Spleen (tissue), 7 donors: Measurements from ENCODE around the gene SPECC1.

Experiments used
- POLR2A ChIP-seq, 3 donors: fragments of 450-650 bp; IDR thresholded peaks; one replicate each; pipeline ENCODE4 v1.5.1; 2017; ENCODE audit warnings: antibody characterized with exemption in 3 of 3, mild to moderate bottlenecking in 1 of 3
- POLR2AphosphoS5 ChIP-seq, 3 donors: sonication (generic); formaldehyde crosslinking; IDR thresholded peaks; one replicate each; pipeline ENCODE4 v1.5.1; 2017; ENCODE audit warnings: antibody characterized with exemption in 3 of 3
- TF ChIP-seq, protein P1 (sequence below), 11 experiments: fragments of 200-600 bp in 7 of 11; fragments of 450-650 bp in 4 of 11; sonication (generic) in 4 of 11; IDR thresholded peaks in 8 of 11; conservative IDR thresholded peaks in 3 of 11; 1 replicate in 7 of 11; 2 replicates in 4 of 11; pipeline versions ENCODE4 v1.4.0 to v1.8.0; 2016 to 2021; ENCODE audit warnings: antibody characterized with exemption in 11 of 11, inconsistent platforms in 4 of 11, mild to moderate bottlenecking in 1 of 11
- donor health status: DM: no; HTN: no; CAD: no; lungs with moderate emphysema.
- donor health status: DM: no; HTN: no; CAD: no.
- donor health status: DM: no; HTN: no; CAD: no.

DNA sequence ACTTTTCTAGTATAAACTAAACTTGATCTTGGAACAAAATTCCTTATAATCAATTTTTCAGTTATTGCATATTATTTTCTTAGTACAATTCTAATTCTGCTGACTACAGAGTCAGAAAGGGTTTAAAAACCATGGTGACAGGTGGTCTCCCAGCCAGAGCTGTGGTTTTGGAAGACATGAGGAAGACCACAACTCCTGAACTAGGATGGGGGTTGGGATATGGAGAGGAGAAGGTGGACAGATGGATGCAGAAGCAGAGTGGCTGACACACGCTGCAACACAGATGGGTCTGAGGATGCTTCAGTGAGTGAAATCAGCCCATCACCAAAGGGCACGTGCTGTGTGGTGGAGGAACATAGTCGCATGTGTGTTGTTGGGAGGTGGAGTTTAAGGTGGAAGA, 270.5 kb downstream of the SPECC1 start:
- TF ChIP-seq POLR2AphosphoS5 (IDR thresholded peaks at IDR 0.05) (no peak), POLR2A (IDR thresholded peaks at IDR 0.05) (no peak)
- TF ChIP-seq, protein P1, sequence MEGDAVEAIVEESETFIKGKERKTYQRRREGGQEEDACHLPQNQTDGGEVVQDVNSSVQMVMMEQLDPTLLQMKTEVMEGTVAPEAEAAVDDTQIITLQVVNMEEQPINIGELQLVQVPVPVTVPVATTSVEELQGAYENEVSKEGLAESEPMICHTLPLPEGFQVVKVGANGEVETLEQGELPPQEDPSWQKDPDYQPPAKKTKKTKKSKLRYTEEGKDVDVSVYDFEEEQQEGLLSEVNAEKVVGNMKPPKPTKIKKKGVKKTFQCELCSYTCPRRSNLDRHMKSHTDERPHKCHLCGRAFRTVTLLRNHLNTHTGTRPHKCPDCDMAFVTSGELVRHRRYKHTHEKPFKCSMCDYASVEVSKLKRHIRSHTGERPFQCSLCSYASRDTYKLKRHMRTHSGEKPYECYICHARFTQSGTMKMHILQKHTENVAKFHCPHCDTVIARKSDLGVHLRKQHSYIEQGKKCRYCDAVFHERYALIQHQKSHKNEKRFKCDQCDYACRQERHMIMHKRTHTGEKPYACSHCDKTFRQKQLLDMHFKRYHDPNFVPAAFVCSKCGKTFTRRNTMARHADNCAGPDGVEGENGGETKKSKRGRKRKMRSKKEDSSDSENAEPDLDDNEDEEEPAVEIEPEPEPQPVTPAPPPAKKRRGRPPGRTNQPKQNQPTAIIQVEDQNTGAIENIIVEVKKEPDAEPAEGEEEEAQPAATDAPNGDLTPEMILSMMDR (IDR thresholded peaks at IDR 0.05 in 8 of 11, conservative IDR thresholded peaks at IDR 0.05 in 3 of 11): no peak
